H1 (cell line): ENCODE measurements around the gene NGEF. TPM values are rescaled to one million over a fixed set of nuclear protein-coding genes. Genes with fewer than 3 reads are reported as not detected.

Experiments used
- CTCF ChIP-seq, 3 experiments: IDR thresholded peaks; 1 replicate in 2 of 3; 2 replicates in 1 of 3; pipeline versions ENCODE4 v1.5.1 to v1.6.1; 2011; ENCODE audit warnings: low read length in 3 of 3, mild to moderate bottlenecking in 3 of 3, inconsistent platforms in 2 of 3, low read depth in 1 of 3, moderate library complexity in 1 of 3; ENCODE audit not compliant: insufficient read depth in 1 of 3; ENCODE audit errors: control extremely low read depth in 1 of 3
- HDAC2 ChIP-seq, 2 experiments: fragments of 300-600 bp in 1 of 2; sonication (generic) in 1 of 2; IDR thresholded peaks; 2 replicates each; pipeline ENCODE4 v1.6.1; 2011 to 2012; ENCODE audit warnings: low read depth in 2 of 2, low read length in 2 of 2, mild to moderate bottlenecking in 2 of 2, moderate library complexity in 2 of 2, borderline replicate concordance in 1 of 2, inconsistent platforms in 1 of 2
- TAF1 ChIP-seq: IDR thresholded peaks from 2 replicates; pipeline ENCODE4 v1.6.1; 2011; ENCODE audit warnings: mild to moderate bottlenecking, low read depth, low read length
- polyA plus RNA-seq, 7 experiments: library from polyadenylated mRNA; depleted of rRNA in 3 of 7; stranded (reverse) in 5 of 7; unstranded in 2 of 7; fragments of >200 nt in 5 of 7; fragments of 200-250 nt in 2 of 7; gene quantifications; 1 replicate in 5 of 7; 2 replicates in 1 of 7; 4 replicates in 1 of 7; pipeline versions ENCODE4 v1.2.1 to v1.2.3, GENCODE V29; 2011 to 2013; ENCODE audit warnings: missing spikeins in 2 of 7, mixed read lengths in 2 of 7
- total RNA-seq: library from RNA; stranded (reverse); fragmentation: NEBNext Ultra II Directional; extraction: Animal tissue kit (Norgen Biotek cat#: 25700); gene quantifications from 2 replicates; pipeline ENCODE4 v1.2.1, GENCODE V29; 2021

The NGEF gene
- total and polyA plus RNA-seq, 2 of the 8 experiments (the other 6 are each of a cell fraction or from before 2014, with no cell fraction given) = 2.7 to 3.2 TPM

- TF ChIP-seq TAF1 (no peak), HDAC2 (IDR thresholded peaks at IDR 0.05; ENCODE audit: borderline replicate concordance in 1 of 2, low read depth in 2 of 2, low read length in 2 of 2) (no peak), CTCF (IDR thresholded peaks at IDR 0.05; ENCODE audit: control extremely low read depth in 1 of 3, insufficient read depth in 1 of 3, low read depth in 1 of 3, low read length in 3 of 3) (no peak)
Measured at GRCh38 chr2:232998666-232998985, 14.4 kb downstream of the NGEF start (continued).
